Measurements from ENCODE around the gene CZIB. TPM values are rescaled to one million over a fixed set of nuclear protein-coding genes. Genes with fewer than 3 reads are reported as not detected.

The CZIB gene
- total and polyA plus RNA-seq, 2 of the 4 experiments (the other 2 are of a cell fraction), result 41.0 to 58.9 TPM

GRCh38 chr1:53182111-53182593, 38.3 kb downstream of the CZIB start:
- peak overlapping the region; percentile 59 to 90; a peak in 3 of 4 replicates for H4K8ac ChIP-seq (ENCODE audit: low read depth in 2 of 2, low read length in 2 of 2)
- H3K36me3 ChIP-seq (ENCODE audit: control insufficient read depth, insufficient read depth, low read length), result no peaks in the 10 kb centered on the region
- dilution Hi-C loops (cut with HindIII; ENCODE audit: low sequenced_read_pairs, unreplicated experiment) (no loop called here), in situ Hi-C loops (cut with MboI; ENCODE audit: low sequenced_read_pairs) (loop anchor here (10.0 kb wide), 2 partner anchors 277 to 477 kb away; no protein-coding TSS in a partner anchor), intact Hi-C loops (cut with micrococcal nuclease) (loop anchor here (2.0 to 10.0 kb wide), 4 partner anchors 75 to 480 kb away; partner anchors contain the start of genes ECHDC2, PODN and SCP2)
- peak overlapping the region; percentile 76 for H2BK20ac ChIP-seq (ENCODE audit: low read depth, low read length)
- CTCF ChIA-PET, result interaction anchor here (0.6 to 1.0 kb wide), 2 partner anchors 47 to 70 kb away, joined by 3 read pairs; no protein-coding TSS in a partner anchor
- H3K4ac ChIP-seq (ENCODE audit: low read depth, low read length), result peak overlapping the region; percentile 97
- TF ChIP-seq RFX5 (IDR thresholded peaks at IDR 0.05; ENCODE audit: low read depth, low read length) (no peak), RAD21 (IDR thresholded peaks at IDR 0.05; ENCODE audit: low read length) (peak; percentile 45; the same call in 1 of the 2 replicates), CTCF (conservative IDR thresholded peaks at IDR 0.05; ENCODE audit: low read depth, low read length) (peak; percentile 55), SMC3 (IDR thresholded peaks at IDR 0.05; ENCODE audit: low read depth, low read length) (peak; percentile 42)
- H3K23ac ChIP-seq (ENCODE audit: low read depth, low read length), result peak overlapping the region; percentile 97
- H2AFZ ChIP-seq (replicated peaks; ENCODE audit: low read length, poor library complexity), result peak overlapping the region; percentile 67
- H3K4me2 ChIP-seq (ENCODE audit: low read depth, low read length), result no peak overlapping the region
- H3K14ac ChIP-seq (replicated peaks; ENCODE audit: low read depth, low read length), result peak overlapping the region; percentile 97
- peaks cover 53% of the 10 kb centered on the region for H3K9me1 ChIP-seq (ENCODE audit: insufficient read depth, low read length)
- H3K4me1 ChIP-seq (ENCODE audit: control insufficient read depth, insufficient read depth, low read length), result peaks cover 44% of the 10 kb centered on the region
- H2AK5ac ChIP-seq (ENCODE audit: low read depth, low read length), result peak overlapping the region; percentile 97
- H3K79me1 ChIP-seq (ENCODE audit: low read depth in 1 of 2, low read length in 2 of 2), result peaks cover 0 to 5% of the 10 kb centered on the region in 2 experiments; a peak in 2 of 4 replicates
- no peaks in the 10 kb centered on the region for H4K20me1 ChIP-seq (ENCODE audit: insufficient read depth, low read length)
- H3K4me3 ChIP-seq (ENCODE audit: insufficient read depth, low read depth, low read length), result no peak overlapping the region
- H3K9ac ChIP-seq (ENCODE audit: low read depth, low read length), result no peak overlapping the region
- ATAC-seq (ENCODE audit: low read depth) (no peak), DNase-seq (peak; percentile 67)
- H3K9me3 ChIP-seq (ENCODE audit: control insufficient read depth, insufficient read depth, low read length), result no peaks in the 10 kb centered on the region
- H2BK5ac ChIP-seq (ENCODE audit: low read depth, low read length, poor library complexity, severe bottlenecking), result peak overlapping the region; percentile 93
- WGBS, 2 experiments (ENCODE audit: extremely low coverage in 2 of 2, insufficient read length in 1 of 2), result 26% methylated on average over 7 of the region's 16 CpGs; no CpG with 5 or more reads in 1 of the 2 experiments
- H4K91ac ChIP-seq (ENCODE audit: insufficient read depth, low read depth, low read length), result peak overlapping the region; percentile 91
- peak overlapping the region; percentile 98; the same call in 1 of the 2 replicates for H3K27ac ChIP-seq (ENCODE audit: insufficient read depth, low read length)
- BruUV-seq (replicated peaks), result no TSS peak
- H2AK9ac ChIP-seq (replicated peaks; ENCODE audit: low read depth, low read length, poor library complexity), result peak overlapping the region; percentile 33
- peak overlapping the region; percentile 52; the same call in 1 of the 2 replicates for H3K56ac ChIP-seq (ENCODE audit: extremely low read depth, insufficient read depth, low read length)
- H2BK120ac ChIP-seq (ENCODE audit: low read depth, low read length), result peak overlapping the region; percentile 98
- POLR2A ChIA-PET (ENCODE audit: unreplicated experiment), result no interaction called here
- no peaks in the 10 kb centered on the region for H3K27me3 ChIP-seq (ENCODE audit: control insufficient read depth, insufficient read depth, low read length)
- H3K18ac ChIP-seq (ENCODE audit: low read depth, low read length), result peak overlapping the region; percentile 59
- peak overlapping the region; percentile 97; the same call in 2 of the 3 replicates for H2BK15ac ChIP-seq (ENCODE audit: low read depth, low read length)
- H4K5ac ChIP-seq (ENCODE audit: low read depth, low read length), result peak overlapping the region; percentile 92

Measured in IMR-90 (cell line).